HG02642 (cell line): Measurements from ENCODE around the gene C1GALT1C1L.
"Not testable (repeated sequence)": the region's sequence is repeated elsewhere in the genome, so short reads cannot be mapped to it uniquely, and the experiment has no call there.

ENCODE experiments used
- ATAC-seq: cut with Tn5 transposase; IDR thresholded peaks from one replicate; pipeline ENCODE4 v1.9.1; 2021; ENCODE audit warnings: mild to moderate bottlenecking; ENCODE audit not compliant: unreplicated experiment, poor library complexity

Gene C1GALT1C1L

GRCh38 chr2:43676322-43677050, at the start of gene C1GALT1C1L:
C1GALT1C1L (minus strand) TSS chr2:43676429; CDS start chr2:43676322, 107 bp downstream.
- no peak for ATAC-seq

- ATAC-seq = no peak
These were observed 49.5 kb upstream of the C1GALT1C1L start for GRCh38 chr2:43725711-43726246.

- no peak for ATAC-seq
These were observed 48.7 kb upstream of the C1GALT1C1L start for GRCh38 chr2:43724728-43725526.

- no peak for ATAC-seq
These were observed 42.4 kb upstream of the C1GALT1C1L start for GRCh38 chr2:43718530-43719124.

GRCh38 chr2:43717322-43717721, 41.1 kb upstream of the C1GALT1C1L start:
- no peak for ATAC-seq

GRCh38 chr2:43715300-43716098, 39.3 kb upstream of the C1GALT1C1L start:
- no peak for ATAC-seq

- no peak for ATAC-seq
These were observed 37.9 kb upstream of the C1GALT1C1L start for GRCh38 chr2:43714164-43714563.

- no peak for ATAC-seq
These were observed 34.6 kb upstream of the C1GALT1C1L start for GRCh38 chr2:43710866-43711265.

- no peak for ATAC-seq
These were observed 32.7 kb upstream of the C1GALT1C1L start for GRCh38 chr2:43708891-43709290.

- no peak for ATAC-seq
These were observed 31.9 kb upstream of the C1GALT1C1L start for GRCh38 chr2:43708178-43708577.

GRCh38 chr2:43707255-43708015, 31.2 kb upstream of the C1GALT1C1L start:
- no peak for ATAC-seq

- ATAC-seq = no peak
These were observed 24.9 kb upstream of the C1GALT1C1L start for GRCh38 chr2:43701111-43701510.

GRCh38 chr2:43699761-43700160, 23.5 kb upstream of the C1GALT1C1L start:
- ATAC-seq = no peak

GRCh38 chr2:43698140-43698539, 21.9 kb upstream of the C1GALT1C1L start:
- ATAC-seq = not testable (repeated sequence)

GRCh38 chr2:43692428-43692994, 16.3 kb upstream of the C1GALT1C1L start:
- ATAC-seq = no peak

GRCh38 chr2:43689999-43690398, 13.8 kb upstream of the C1GALT1C1L start:
- no peak for ATAC-seq

GRCh38 chr2:43685357-43685756, 9.1 kb upstream of the C1GALT1C1L start:
- ATAC-seq = no peak

GRCh38 chr2:43677783-43678182, 1.6 kb upstream of the C1GALT1C1L start:
- not testable (repeated sequence) for ATAC-seq
